Activated T-helper 1 cell treated with anti-CD3 and anti-CD28 coated beads, Interleukin-12 subunit alpha, Interleukin-12 subunit beta, Interleukin-2, Interleukin-4 antibody, amounts not matched to agents 30 ng/mL and 10 ng/mL and 1 ng/mL, durations not matched to agents 14 hours and 24 hours and 36 hours (primary cell): ENCODE data around the gene RBP3. TPM values are rescaled to one million over a fixed set of nuclear protein-coding genes. Genes with fewer than 3 reads are reported as not detected.

Experiments used
- DNase-seq: peaks from one replicate; pipeline ENCODE4 v3.0.0; 2021; ENCODE audit warnings: low spot score
- H3K27ac Mint-ChIP-seq: one replicate; pipeline ENCODE4 v1.8.0; 2021; ENCODE audit warnings: mild to moderate bottlenecking, mixed read lengths
- H3K27me3 Mint-ChIP-seq: one replicate; pipeline ENCODE4 v1.8.0; 2022; ENCODE audit warnings: mild to moderate bottlenecking, moderate library complexity, mixed read lengths; ENCODE audit not compliant: insufficient read depth
- H3K36me3 Mint-ChIP-seq: one replicate; pipeline ENCODE4 v1.8.0; 2021; ENCODE audit warnings: low read depth, mixed read lengths
- H3K4me1 Mint-ChIP-seq: one replicate; pipeline ENCODE4 v1.8.0; 2021; ENCODE audit warnings: low read depth, mixed read lengths
- H3K4me3 Mint-ChIP-seq: one replicate; pipeline ENCODE4 v1.8.0; 2021; ENCODE audit warnings: mild to moderate bottlenecking, moderate library complexity, mixed read lengths
- H3K9me3 Mint-ChIP-seq: one replicate; pipeline ENCODE4 v1.8.0; 2021; ENCODE audit warnings: mixed read lengths
- intact Hi-C: fragments of 100-400 bp; cut with micrococcal nuclease; formaldehyde crosslinking; loops from one replicate; pipeline ENCODE4 v1.15.1; 2024
- total RNA-seq: library from RNA; stranded (reverse); gene quantifications from 2 replicates; pipeline ENCODE4 v1.2.3, GENCODE V29; 2022

RBP3 gene
- total RNA-seq, 1 donor from 2014 or later, result not detected

- no peaks in the 10 kb centered on the region for H3K4me1 Mint-ChIP-seq
- no peak overlapping the region for H3K27ac Mint-ChIP-seq
- H3K27me3 Mint-ChIP-seq, result peaks cover 2% of the 10 kb centered on the region
- no peaks in the 10 kb centered on the region for H3K36me3 Mint-ChIP-seq
- intact Hi-C loops, result no loop called here
- no peak overlapping the region for H3K4me3 Mint-ChIP-seq
- no peaks in the 10 kb centered on the region for H3K9me3 Mint-ChIP-seq
- DNase-seq, result no peak
Observed at GRCh38 chr10:47347303-47347675, 874 bp upstream of the RBP3 start.

- DNase-seq, result no peak
- peaks cover 2% of the 10 kb centered on the region for H3K27me3 Mint-ChIP-seq
- intact Hi-C loops, result no loop called here
- H3K9me3 Mint-ChIP-seq, result no peaks in the 10 kb centered on the region
- no peak overlapping the region for H3K4me3 Mint-ChIP-seq
- no peaks in the 10 kb centered on the region for H3K36me3 Mint-ChIP-seq
- H3K27ac Mint-ChIP-seq, result no peak overlapping the region
- no peaks in the 10 kb centered on the region for H3K4me1 Mint-ChIP-seq
Observed at GRCh38 chr10:47348661-47349470, 703 bp downstream of the RBP3 start.

GRCh38 chr10:47349516-47349915, 1.4 kb downstream of the RBP3 start:
- no peak overlapping the region for H3K4me3 Mint-ChIP-seq
- H3K27ac Mint-ChIP-seq, result no peak overlapping the region
- no peaks in the 10 kb centered on the region for H3K36me3 Mint-ChIP-seq
- intact Hi-C loops, result no loop called here
- DNase-seq, result no peak
- peaks cover 2% of the 10 kb centered on the region for H3K27me3 Mint-ChIP-seq
- H3K4me1 Mint-ChIP-seq, result no peaks in the 10 kb centered on the region
- no peaks in the 10 kb centered on the region for H3K9me3 Mint-ChIP-seq

GRCh38 chr10:47349941-47350371, 1.8 kb downstream of the RBP3 start:
- Mint-ChIP-seq H3K27me3 (peaks cover 2% of the 10 kb centered on the region), H3K4me1 (no peaks in the 10 kb centered on the region), H3K36me3 (no peaks in the 10 kb centered on the region), H3K27ac (no peak overlapping the region), H3K4me3 (no peak overlapping the region), H3K9me3 (no peaks in the 10 kb centered on the region)
- intact Hi-C loops, result no loop called here
- DNase-seq, result no peak

GRCh38 chr10:47350671-47351640, 2.8 kb downstream of the RBP3 start:
- no peak overlapping the region for H3K27ac Mint-ChIP-seq
- H3K4me1 Mint-ChIP-seq, result no peaks in the 10 kb centered on the region

GRCh38 chr10:47351899-47352815, 4.0 kb downstream of the RBP3 start:
- H3K4me3 Mint-ChIP-seq, result no peak overlapping the region
- no peaks in the 10 kb centered on the region for H3K36me3 Mint-ChIP-seq
- H3K9me3 Mint-ChIP-seq, result no peaks in the 10 kb centered on the region
- no peak overlapping the region for H3K27ac Mint-ChIP-seq
- H3K4me1 Mint-ChIP-seq, result no peaks in the 10 kb centered on the region
- intact Hi-C loops, result no loop called here
- no peaks in the 10 kb centered on the region for H3K27me3 Mint-ChIP-seq
- no peak for DNase-seq

More at GRCh38 chr10:47350671-47351640, 2.8 kb downstream of the RBP3 start:
- H3K36me3 Mint-ChIP-seq, result no peaks in the 10 kb centered on the region
- DNase-seq, result no peak
- no peak overlapping the region for H3K4me3 Mint-ChIP-seq
- H3K27me3 Mint-ChIP-seq, result peaks cover 2% of the 10 kb centered on the region
- intact Hi-C loops, result no loop called here
- H3K9me3 Mint-ChIP-seq, result no peaks in the 10 kb centered on the region

GRCh38 chr10:47353351-47353750, 5.2 kb downstream of the RBP3 start:
- Mint-ChIP-seq H3K27me3 (no peaks in the 10 kb centered on the region), H3K9me3 (no peaks in the 10 kb centered on the region), H3K36me3 (no peaks in the 10 kb centered on the region), H3K4me3 (no peak overlapping the region), H3K27ac (no peak overlapping the region), H3K4me1 (no peaks in the 10 kb centered on the region)
- DNase-seq, result no peak
- intact Hi-C loops, result no loop called here

- no peak for DNase-seq
- no peaks in the 10 kb centered on the region for H3K4me1 Mint-ChIP-seq
- no peak overlapping the region for H3K4me3 Mint-ChIP-seq
- no peaks in the 10 kb centered on the region for H3K27me3 Mint-ChIP-seq
- intact Hi-C loops, result no loop called here
- H3K9me3 Mint-ChIP-seq, result no peaks in the 10 kb centered on the region
- no peaks in the 10 kb centered on the region for H3K36me3 Mint-ChIP-seq
- H3K27ac Mint-ChIP-seq, result no peak overlapping the region
Observed at GRCh38 chr10:47354165-47354564, 6.0 kb downstream of the RBP3 start.

GRCh38 chr10:47354900-47355299, 6.7 kb downstream of the RBP3 start:
- H3K36me3 Mint-ChIP-seq, result no peaks in the 10 kb centered on the region
- no peak overlapping the region for H3K27ac Mint-ChIP-seq
- no peak overlapping the region for H3K4me3 Mint-ChIP-seq
- H3K27me3 Mint-ChIP-seq, result no peaks in the 10 kb centered on the region
- intact Hi-C loops, result no loop called here
- DNase-seq, result no peak
- H3K4me1 Mint-ChIP-seq, result no peaks in the 10 kb centered on the region
- H3K9me3 Mint-ChIP-seq, result no peaks in the 10 kb centered on the region

GRCh38 chr10:47356708-47357107, 8.5 kb downstream of the RBP3 start:
- Mint-ChIP-seq H3K4me1 (no peaks in the 10 kb centered on the region), H3K36me3 (no peaks in the 10 kb centered on the region), H3K27ac (no peak overlapping the region), H3K4me3 (no peak overlapping the region), H3K9me3 (no peaks in the 10 kb centered on the region), H3K27me3 (no peaks in the 10 kb centered on the region)
- intact Hi-C loops, result no loop called here
- DNase-seq, result no peak

GRCh38 chr10:47357131-47357582, 9.0 kb downstream of the RBP3 start:
- Mint-ChIP-seq H3K4me1 (no peaks in the 10 kb centered on the region), H3K27me3 (no peaks in the 10 kb centered on the region), H3K27ac (no peak overlapping the region), H3K4me3 (no peak overlapping the region), H3K36me3 (no peaks in the 10 kb centered on the region), H3K9me3 (no peaks in the 10 kb centered on the region)
- intact Hi-C loops, result no loop called here
- no peak for DNase-seq

- Mint-ChIP-seq H3K4me3 (no peak overlapping the region), H3K27ac (no peak overlapping the region), H3K9me3 (no peaks in the 10 kb centered on the region), H3K27me3 (no peaks in the 10 kb centered on the region), H3K36me3 (no peaks in the 10 kb centered on the region), H3K4me1 (no peaks in the 10 kb centered on the region)
- intact Hi-C loops, result no loop called here
- DNase-seq, result no peak
Observed at GRCh38 chr10:47357911-47358310, 9.7 kb downstream of the RBP3 start.
